NCI-H82 (cell line): ENCODE data around the gene GGNBP2.

Experiments used
- DNase-seq: peaks from one replicate; lab custom pipeline; 2025; lab: John Stamatoyannopoulos, UW

GGNBP2 gene

GRCh38 chr17:36523113-36523512 is 21.6 kb upstream of the GGNBP2 start:
- no peak for DNase-seq

- DNase-seq, result no peak
Measured at GRCh38 chr17:36524428-36524876, 20.3 kb upstream of the GGNBP2 start.

- DNase-seq, result no peak
Measured at GRCh38 chr17:36525113-36525512, 19.6 kb upstream of the GGNBP2 start.

GRCh38 chr17:36525888-36526287 is 18.8 kb upstream of the GGNBP2 start:
- no peak for DNase-seq

- no peak for DNase-seq
Measured at GRCh38 chr17:36527621-36528250, 17.0 kb upstream of the GGNBP2 start.

- no peak for DNase-seq
Measured at GRCh38 chr17:36529121-36529520, 15.6 kb upstream of the GGNBP2 start.

GRCh38 chr17:36532435-36532975 is 12.2 kb upstream of the GGNBP2 start:
- DNase-seq, result no peak

- peak; percentile 91 for DNase-seq
Measured at GRCh38 chr17:36533935-36534839, 10.5 kb upstream of the GGNBP2 start.

GRCh38 chr17:36534840-36535668 is 9.7 kb upstream of the GGNBP2 start, which contains the start of the genes MYO19 and PIGW:
Gene MYO19 (minus strand): TSS chr17:36534868. CDS start chr17:36532538, 2,330 bp downstream.
Gene PIGW (plus strand): TSS chr17:36534987. CDS start chr17:36537102, 2,115 bp downstream.
- DNase-seq, result peak; percentile 96

GRCh38 chr17:36535669-36536081 is 9.0 kb upstream of the GGNBP2 start:
- no peak for DNase-seq

- DNase-seq, result no peak
Measured at GRCh38 chr17:36540696-36541095, 4.0 kb upstream of the GGNBP2 start.

- no peak for DNase-seq
Measured at GRCh38 chr17:36542755-36543154, 2.0 kb upstream of the GGNBP2 start.

GRCh38 chr17:36544044-36544306 is 744 bp upstream of the GGNBP2 start:
- peak; percentile 68 for DNase-seq

GRCh38 chr17:36545077-36545464 is 352 bp downstream of the GGNBP2 start:
- DNase-seq, result peak; percentile 87

- peak; percentile 98 for DNase-seq
Measured at GRCh38 chr17:36545465-36546417, 1.0 kb downstream of the GGNBP2 start.

- DNase-seq, result no peak
Measured at GRCh38 chr17:36546418-36547093, 1.8 kb downstream of the GGNBP2 start.

GRCh38 chr17:36547776-36548175 is 3.1 kb downstream of the GGNBP2 start:
- DNase-seq, result no peak

GRCh38 chr17:36550491-36551417 is 6.0 kb downstream of the GGNBP2 start:
- DNase-seq, result no peak

- no peak for DNase-seq
Measured at GRCh38 chr17:36553459-36553858, 8.7 kb downstream of the GGNBP2 start.
